A673 (cell line): ENCODE data around the gene CNGA1. TPM values are rescaled to one million over a fixed set of nuclear protein-coding genes. Genes with fewer than 3 reads are reported as not detected.
A peak's percentile ranks its signal among the peaks of the same experiment; 100 is the strongest.
"Not testable (repeated sequence)": the region's sequence is repeated elsewhere in the genome, so short reads cannot be mapped to it uniquely, and the experiment has no call there.

Experiments used
- BruUV-seq: library from RNA; stranded (reverse); fragments of 400-500 nt; replicated peaks from 2 replicates; lab custom pipeline; 2021; lab: Mats Ljungman, UMichigan
- CTCF ChIA-PET: fragments of 300-600 bp; sonication (Branson Sonifier 250); formaldehyde crosslinking; loops from one replicate; lab custom pipeline; 2022; ENCODE audit warnings: antibody characterized with exemption; lab: Charles Lee
- POLR2A ChIA-PET: fragments of 300-600 bp; sonication (Branson Sonifier 250); formaldehyde crosslinking; loops from one replicate; lab custom pipeline; 2022; ENCODE audit warnings: antibody characterized with exemption; ENCODE audit not compliant: low non-redundant PET; lab: Charles Lee
- DNase-seq: peaks from one replicate; pipeline ENCODE4 v3.0.0-alpha.2; 2015; ENCODE audit warnings: low spot score
- H3K27ac ChIP-seq: fragments of 200-600 bp; sonication (generic); 2 replicates; pipeline ENCODE4 v1.5.1; 2016; ENCODE audit warnings: mixed run types, low read depth, mild to moderate bottlenecking, mixed read lengths, antibody characterized with exemption, low read length; ENCODE audit not compliant: poor library complexity, severe bottlenecking
- H3K27me3 ChIP-seq: fragments of 200-600 bp; sonication (generic); replicated peaks from 2 replicates; pipeline ENCODE4 v1.6.1; 2017; ENCODE audit warnings: mixed run types, low read depth, mild to moderate bottlenecking, mixed read lengths, antibody characterized with exemption, low read length; ENCODE audit not compliant: insufficient read depth, poor library complexity
- H3K36me3 ChIP-seq: fragments of 200-600 bp; sonication (generic); 2 replicates; pipeline ENCODE4 v1.6.1; 2016; ENCODE audit warnings: mixed run types, mild to moderate bottlenecking, mixed read lengths, antibody characterized with exemption, low read length; ENCODE audit not compliant: insufficient read depth, poor library complexity, severe bottlenecking
- H3K4me1 ChIP-seq: fragments of 200-600 bp; sonication (generic); 2 replicates; pipeline ENCODE4 v1.6.1; 2017; ENCODE audit warnings: mixed run types, mild to moderate bottlenecking, mixed read lengths, antibody characterized with exemption, low read length; ENCODE audit not compliant: insufficient read depth, poor library complexity, severe bottlenecking
- H3K4me3 ChIP-seq: fragments of 200-600 bp; sonication (generic); 2 replicates; pipeline ENCODE4 v1.5.1; 2016; ENCODE audit warnings: low read depth, mixed run types, mild to moderate bottlenecking, mixed read lengths, low read length; ENCODE audit not compliant: poor library complexity, severe bottlenecking
- H3K9me3 ChIP-seq: fragments of 200-600 bp; sonication (generic); 2 replicates; pipeline ENCODE4 v1.6.1; 2016; ENCODE audit warnings: mixed run types, low read depth, mild to moderate bottlenecking, mixed read lengths, antibody characterized with exemption, low read length; ENCODE audit not compliant: poor library complexity, severe bottlenecking
- CTCF ChIP-seq: fragments of 300-800, 200-600 bp; sonication (generic); conservative IDR thresholded peaks from 2 replicates; pipeline ENCODE4 v1.5.1; 2017; ENCODE audit warnings: low read depth, mild to moderate bottlenecking, antibody characterized with exemption, low read length, moderate library complexity, mixed read lengths
- EZH2 ChIP-seq: fragments of 200-600 bp; sonication (generic); IDR thresholded peaks from 2 replicates; pipeline ENCODE4 v1.6.1; 2017; ENCODE audit warnings: borderline replicate concordance, low read depth, mild to moderate bottlenecking, mixed read lengths, antibody characterized with exemption, low read length; ENCODE audit not compliant: poor library complexity, severe bottlenecking
- intact Hi-C: fragments of 100-400 bp; cut with micrococcal nuclease; formaldehyde crosslinking; loops from one replicate; pipeline ENCODE4 v1.10.0; 2022; ENCODE audit not compliant: unreplicated experiment
- total RNA-seq: library from RNA; stranded (reverse); gene quantifications from 2 replicates; pipeline ENCODE4 v1.2.3, GENCODE V29; 2021

Gene CNGA1
- total RNA-seq, 1 experiment from 2014 or later, result 0.39 TPM

- POLR2A ChIA-PET, result no interaction called here
- no TSS peak for BruUV-seq
- peaks cover 27% of the 10 kb centered on the region for H3K9me3 ChIP-seq
These were observed 10.7 kb downstream of the CNGA1 start for GRCh38 chr4:48005781-48006180.

GRCh38 chr4:48003568-48003967, 12.9 kb downstream of the CNGA1 start:
- H3K27me3 ChIP-seq, H3K27ac ChIP-seq, H3K4me1 ChIP-seq, POLR2A ChIA-PET, BruUV-seq, H3K36me3 ChIP-seq, H3K4me3 ChIP-seq: not testable (repeated sequence)
- TF ChIP-seq CTCF, result peak; percentile 48
- CTCF ChIA-PET, result interaction anchor here (0.6 kb wide), 1 partner anchor 70 kb away, joined by 3 read pairs; no protein-coding TSS in a partner anchor
- DNase-seq, result peak; percentile 26
- peaks cover 27% of the 10 kb centered on the region for H3K9me3 ChIP-seq
- intact Hi-C loops, result loop anchor here (1.0 to 2.0 kb wide), 2 partner anchors 83 to 138 kb away; no protein-coding TSS in a partner anchor

More at GRCh38 chr4:48005781-48006180, 10.7 kb downstream of the CNGA1 start:
- Histone ChIP-seq H3K4me1 (no peaks in the 10 kb centered on the region), H3K36me3 (no peaks in the 10 kb centered on the region), H3K4me3 (no peak overlapping the region), H3K27ac (no peak overlapping the region), H3K27me3 (no peaks in the 10 kb centered on the region)
- TF ChIP-seq CTCF (no peak), EZH2 (no peak)
- no peak for DNase-seq
- CTCF ChIA-PET, result no interaction called here
- intact Hi-C loops, result no loop called here

DNA sequence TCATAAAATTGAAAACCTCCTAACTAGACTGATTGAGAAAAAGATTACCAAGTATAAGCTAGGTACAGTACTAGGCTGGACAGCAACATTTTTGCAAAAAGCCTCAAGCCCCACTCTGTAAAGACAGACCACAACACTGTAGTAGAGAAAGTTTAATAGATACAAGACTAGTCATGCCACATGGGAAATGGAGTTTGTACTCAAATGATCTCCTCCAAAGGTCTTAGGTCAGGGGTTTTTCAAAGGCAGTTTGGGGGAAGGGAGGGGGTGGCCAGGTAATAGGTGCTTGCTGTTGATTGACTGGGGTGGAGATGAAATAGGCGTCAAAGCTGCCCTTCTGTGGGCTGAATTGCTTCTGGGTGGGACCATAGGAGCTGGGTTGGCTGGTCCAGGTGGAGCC, 14.2 kb downstream of the CNGA1 start:
- no peaks in the 10 kb centered on the region for H3K36me3 ChIP-seq
- DNase-seq, result no peak
- H3K9me3 ChIP-seq, result peaks cover 17% of the 10 kb centered on the region
- ChIA-PET CTCF (no interaction called here), POLR2A (no interaction called here)
- H3K4me1 ChIP-seq, result no peaks in the 10 kb centered on the region
- H3K4me3 ChIP-seq, result no peak overlapping the region
- no TSS peak for BruUV-seq
- intact Hi-C loops, result loop anchor here (2.0 kb wide), 1 partner anchor 85 kb away; no protein-coding TSS in a partner anchor
- no peaks in the 10 kb centered on the region for H3K27me3 ChIP-seq
- no peak for TF ChIP-seq EZH2
- no peak for TF ChIP-seq CTCF
- H3K27ac ChIP-seq, result no peak overlapping the region
